Skeletal muscle tissue (tissue), 4 donors: Measurements from ENCODE around the gene TRAF3IP1. TPM values are rescaled to one million over a fixed set of nuclear protein-coding genes. Genes with fewer than 3 reads are reported as not detected.

Experiments used
- H3K27ac ChIP-seq: one replicate; pipeline ENCODE4 v1.7.0; 2013; ENCODE audit warnings: mild to moderate bottlenecking, low read depth, low read length, inconsistent platforms
- H3K27me3 ChIP-seq, 3 donors: one replicate each; pipeline ENCODE4 v1.7.0; 2013; ENCODE audit warnings: low read length in 3 of 3; ENCODE audit not compliant: control insufficient read depth in 3 of 3, insufficient read depth in 3 of 3
- H3K36me3 ChIP-seq, 3 donors: one replicate each; pipeline ENCODE4 v1.7.0; 2013; ENCODE audit warnings: low read length in 3 of 3; ENCODE audit not compliant: control insufficient read depth in 3 of 3, insufficient read depth in 3 of 3
- H3K4me1 ChIP-seq, 3 donors: one replicate each; pipeline ENCODE4 v1.7.0; 2013; ENCODE audit warnings: low read length in 3 of 3, mild to moderate bottlenecking in 3 of 3; ENCODE audit not compliant: control insufficient read depth in 3 of 3, insufficient read depth in 3 of 3
- H3K4me3 ChIP-seq, 3 donors: one replicate each; pipeline ENCODE4 v1.7.0; 2013; ENCODE audit warnings: low read length in 3 of 3
- H3K9ac ChIP-seq, 3 donors: one replicate each; pipeline ENCODE4 v1.7.0; 2013; ENCODE audit warnings: low read length in 3 of 3, mild to moderate bottlenecking in 3 of 3, moderate library complexity in 2 of 3, low read depth in 1 of 3
- H3K9me3 ChIP-seq, 3 donors: one replicate each; pipeline ENCODE4 v1.7.0; 2013; ENCODE audit warnings: low read length in 3 of 3; ENCODE audit not compliant: control insufficient read depth in 3 of 3
- total RNA-seq: library from RNA; depleted of rRNA; stranded (reverse); fragments of >200 nt; gene quantifications from one replicate; pipeline ENCODE4 v1.2.3, GENCODE V29; 2014
- donor health status: Osteomylitis.

The TRAF3IP1 gene
- total RNA-seq, 1 donor from 2014 or later: 4.2 TPM

- Histone ChIP-seq H3K4me3 (no peak overlapping the region), H3K9ac (no peak overlapping the region), H3K27ac (no peak overlapping the region), H3K9me3 (no peaks in the 10 kb centered on the region), H3K4me1 (peaks cover 2 to 11% (median 4%) of the 10 kb centered on the region in 3 donors), H3K36me3 (peaks cover 19 to 30% (median 25%) of the 10 kb centered on the region in 3 donors), H3K27me3 (no peaks in the 10 kb centered on the region)
Measured at GRCh38 chr2:238350150-238350897, 30.0 kb downstream of the TRAF3IP1 start.

GRCh38 chr2:238351315-238351714, 31.0 kb downstream of the TRAF3IP1 start:
- Histone ChIP-seq H3K9me3 (no peaks in the 10 kb centered on the region), H3K36me3 (peaks cover 24 to 33% (median 28%) of the 10 kb centered on the region in 3 donors)

GRCh38 chr2:238352361-238352760, 32.0 kb downstream of the TRAF3IP1 start:
- no peaks in the 10 kb centered on the region for H3K27me3 ChIP-seq
- peaks cover 26 to 35% (median 30%) of the 10 kb centered on the region in 3 donors for H3K36me3 ChIP-seq

More at GRCh38 chr2:238351315-238351714, 31.0 kb downstream of the TRAF3IP1 start:
- Histone ChIP-seq H3K27ac (no peak overlapping the region), H3K4me1 (peaks cover 0 to 4% (median 1%) of the 10 kb centered on the region in 3 donors), H3K27me3 (no peaks in the 10 kb centered on the region), H3K9ac (no peak overlapping the region), H3K4me3 (no peak overlapping the region)

GRCh38 chr2:238358769-238359168, 38.5 kb downstream of the TRAF3IP1 start:
- H3K27ac ChIP-seq: no peak overlapping the region
- H3K9ac ChIP-seq: no peak overlapping the region
- H3K4me3 ChIP-seq: no peak overlapping the region
- H3K27me3 ChIP-seq: no peaks in the 10 kb centered on the region
- peaks cover 11 to 14% (median 14%) of the 10 kb centered on the region in 3 donors for H3K36me3 ChIP-seq
- peaks cover 0 to 3% (median 0%) of the 10 kb centered on the region in 3 donors for H3K4me1 ChIP-seq
- H3K9me3 ChIP-seq: no peaks in the 10 kb centered on the region

More at GRCh38 chr2:238352361-238352760, 32.0 kb downstream of the TRAF3IP1 start:
- H3K27ac ChIP-seq: no peak overlapping the region
- no peak overlapping the region for H3K4me3 ChIP-seq
- no peak overlapping the region for H3K9ac ChIP-seq
- no peaks in the 10 kb centered on the region for H3K9me3 ChIP-seq
- H3K4me1 ChIP-seq: peaks cover 0 to 4% (median 0%) of the 10 kb centered on the region in 3 donors

GRCh38 chr2:238359403-238359802, 39.1 kb downstream of the TRAF3IP1 start:
- H3K27ac ChIP-seq: no peak overlapping the region
- no peak overlapping the region for H3K9ac ChIP-seq
- peaks cover 11 to 14% (median 12%) of the 10 kb centered on the region in 3 donors for H3K36me3 ChIP-seq
- H3K4me3 ChIP-seq: no peak overlapping the region
- no peaks in the 10 kb centered on the region for H3K9me3 ChIP-seq
- peaks cover 0 to 3% (median 0%) of the 10 kb centered on the region in 3 donors for H3K4me1 ChIP-seq
- H3K27me3 ChIP-seq: no peaks in the 10 kb centered on the region

- Histone ChIP-seq H3K36me3 (peaks cover 4 to 7% (median 5%) of the 10 kb centered on the region in 3 donors), H3K9me3 (no peaks in the 10 kb centered on the region), H3K27ac (no peak overlapping the region)
Measured at GRCh38 chr2:238361877-238362276, 41.6 kb downstream of the TRAF3IP1 start.

GRCh38 chr2:238362626-238363025, 42.3 kb downstream of the TRAF3IP1 start:
- H3K4me1 ChIP-seq: peaks cover 0 to under 1% (median 0%) of the 10 kb centered on the region in 3 donors
- no peaks in the 10 kb centered on the region for H3K27me3 ChIP-seq
- H3K9me3 ChIP-seq: no peaks in the 10 kb centered on the region
- H3K27ac ChIP-seq: no peak overlapping the region
- peaks cover 4 to 7% (median 5%) of the 10 kb centered on the region in 3 donors for H3K36me3 ChIP-seq
- H3K4me3 ChIP-seq: no peak overlapping the region
- H3K9ac ChIP-seq: no peak overlapping the region

More at GRCh38 chr2:238361877-238362276, 41.6 kb downstream of the TRAF3IP1 start:
- H3K9ac ChIP-seq: no peak overlapping the region
- no peak overlapping the region for H3K4me3 ChIP-seq
- peaks cover 0 to 3% (median 0%) of the 10 kb centered on the region in 3 donors for H3K4me1 ChIP-seq
- H3K27me3 ChIP-seq: no peaks in the 10 kb centered on the region

- no peak overlapping the region for H3K27ac ChIP-seq
- no peaks in the 10 kb centered on the region for H3K4me1 ChIP-seq
- H3K4me3 ChIP-seq: no peak overlapping the region
- no peaks in the 10 kb centered on the region for H3K27me3 ChIP-seq
- H3K9ac ChIP-seq: no peak overlapping the region
- no peaks in the 10 kb centered on the region for H3K9me3 ChIP-seq
- H3K36me3 ChIP-seq: no peaks in the 10 kb centered on the region
Measured at GRCh38 chr2:238369591-238370040, 49.3 kb downstream of the TRAF3IP1 start.

GRCh38 chr2:238370094-238370822, 49.9 kb downstream of the TRAF3IP1 start:
- H3K9me3 ChIP-seq: no peaks in the 10 kb centered on the region
- H3K27me3 ChIP-seq: no peaks in the 10 kb centered on the region
- no peaks in the 10 kb centered on the region for H3K4me1 ChIP-seq
- no peak overlapping the region for H3K4me3 ChIP-seq
- H3K9ac ChIP-seq: no peak overlapping the region
- no peaks in the 10 kb centered on the region for H3K36me3 ChIP-seq
- no peak overlapping the region for H3K27ac ChIP-seq
